Measurements from ENCODE around the gene SPAG7.

Gene SPAG7

GRCh38 chr17:4942760-4943508 lies 24.7 kb downstream of the SPAG7 start:
- no peak for TF ChIP-seq CTCF (IDR thresholded peaks at IDR 0.05)

GRCh38 chr17:4941319-4941610 lies 26.4 kb downstream of the SPAG7 start:
- no peak for TF ChIP-seq CTCF (IDR thresholded peaks at IDR 0.05)

GRCh38 chr17:4940555-4941318 lies 26.9 kb downstream of the SPAG7 start:
- TF ChIP-seq CTCF (IDR thresholded peaks at IDR 0.05), result no peak

- no peak for TF ChIP-seq CTCF (IDR thresholded peaks at IDR 0.05)
These were observed 27.6 kb downstream of the SPAG7 start, which contains the start of the genes RNF167 and SLC25A11 for GRCh38 chr17:4939796-4940554. TSS of gene RNF167 (plus strand) at chr17:4940268. CDS start at chr17:4940910, 642 bp downstream. TSS of gene SLC25A11 (minus strand) at chr17:4940046. CDS start at chr17:4939910, 136 bp downstream.

- TF ChIP-seq CTCF (IDR thresholded peaks at IDR 0.05), result no peak
These were observed 28.1 kb downstream of the SPAG7 start for GRCh38 chr17:4939546-4939795.

- no peak for TF ChIP-seq CTCF (IDR thresholded peaks at IDR 0.05)
These were observed 28.7 kb downstream of the SPAG7 start for GRCh38 chr17:4938688-4939545.

- TF ChIP-seq CTCF (IDR thresholded peaks at IDR 0.05), result no peak
These were observed 29.5 kb downstream of the SPAG7 start for GRCh38 chr17:4938069-4938491.

All from LNCAP (cell line).